SU-DHL-6 (cell line): ENCODE measurements around the gene SLC4A5.

Source experiments
- CTCF ChIP-seq: fragments of 200-600 bp; sonication (generic); IDR thresholded peaks from one replicate; pipeline ENCODE4 v1.5.1; 2017; ENCODE audit warnings: antibody characterized with exemption, mild to moderate bottlenecking, low read length, moderate library complexity; ENCODE audit not compliant: insufficient read depth, poor library complexity, severe bottlenecking
- EZH2phosphoT487 ChIP-seq: fragments of 200-600 bp; sonication (generic), shearing (Covaris generic); conservative IDR thresholded peaks from 2 replicates; pipeline ENCODE4 v1.6.1; 2018; ENCODE audit warnings: mild to moderate bottlenecking, antibody characterized with exemption, low read length, moderate library complexity, mixed read lengths

DNA sequence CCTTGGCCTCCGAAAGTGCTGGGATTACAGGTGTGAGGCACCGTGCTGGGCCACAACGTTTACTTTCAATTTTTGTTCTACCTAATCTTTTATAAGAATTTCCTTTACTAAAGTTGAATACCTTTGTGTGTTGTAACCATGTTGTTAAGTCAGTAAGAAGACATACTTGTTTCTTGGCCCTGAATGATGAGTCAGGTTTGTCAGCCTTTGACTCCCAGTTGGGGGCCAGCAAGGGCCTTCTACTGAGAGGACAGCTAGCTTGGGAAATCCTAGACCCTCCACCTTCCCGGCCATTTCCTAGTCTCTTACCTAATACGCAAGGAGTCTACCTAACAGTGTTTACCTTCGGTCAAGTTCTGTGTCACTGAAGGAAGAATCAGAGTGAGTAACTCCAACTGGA is 122.1 kb downstream of the SLC4A5 start:
- no peak for TF ChIP-seq CTCF
- TF ChIP-seq EZH2phosphoT487 = no peak
